Measurements from ENCODE around the gene HLA-DMA.
A peak's percentile ranks its signal among the peaks of the same experiment; 100 is the strongest.

The HLA-DMA gene

GRCh38 chr6:32932132-32932868, 20.6 kb downstream of the HLA-DMA start:
- DNase-seq: no peak

- no peak for DNase-seq
Measured at GRCh38 chr6:32931211-32931610, 21.7 kb downstream of the HLA-DMA start.

GRCh38 chr6:32922083-32922482, 30.8 kb downstream of the HLA-DMA start:
- no peak for DNase-seq

- peak in 1 of 2 donors; percentile 54 for DNase-seq
Measured at GRCh38 chr6:32920715-32921114, 32.2 kb downstream of the HLA-DMA start.

DNA sequence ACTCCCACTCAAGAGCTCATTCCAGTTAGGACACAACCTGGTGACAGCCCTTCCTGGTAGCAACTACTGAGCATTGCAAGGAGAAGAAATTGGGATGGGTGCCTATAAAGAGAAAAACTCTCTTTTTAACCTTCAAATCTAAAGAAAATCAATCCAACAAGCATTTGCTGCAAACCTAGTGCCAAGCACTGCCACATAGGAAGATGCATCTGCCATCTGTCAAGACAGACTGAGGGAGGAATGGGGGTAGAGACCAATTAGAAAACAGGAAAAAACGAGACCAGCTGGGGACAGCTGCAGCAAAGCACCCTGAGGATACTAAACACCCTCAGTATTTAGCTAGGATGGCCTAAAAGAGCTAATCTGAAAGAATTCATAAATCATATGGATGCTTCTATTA, 39.9 kb downstream of the HLA-DMA start:
- no peak for DNase-seq

GRCh38 chr6:32908897-32909296, 44.0 kb downstream of the HLA-DMA start:
- no peak for DNase-seq

- no peak for DNase-seq
Measured at GRCh38 chr6:32906539-32906938, 46.4 kb downstream of the HLA-DMA start.

DNA sequence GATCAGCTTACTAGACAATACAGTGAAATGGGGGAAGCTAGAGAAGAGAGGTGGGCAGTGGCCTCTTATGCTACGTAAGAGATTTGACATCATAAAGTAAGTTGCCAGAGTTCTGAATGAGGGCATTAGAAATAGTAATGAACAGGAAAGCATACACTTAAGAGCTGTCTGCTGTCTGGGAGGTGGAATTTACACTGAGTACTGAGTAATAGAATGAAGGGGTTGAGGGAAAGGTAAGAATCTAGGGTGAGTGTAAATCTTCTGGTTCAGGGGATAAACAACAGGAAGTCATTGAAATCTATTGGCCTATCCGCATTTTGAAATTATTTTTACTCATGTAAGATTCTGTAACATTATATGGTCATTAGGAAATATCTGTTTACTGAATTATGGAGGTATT, 47.8 kb downstream of the HLA-DMA start:
- no peak for DNase-seq

DNA sequence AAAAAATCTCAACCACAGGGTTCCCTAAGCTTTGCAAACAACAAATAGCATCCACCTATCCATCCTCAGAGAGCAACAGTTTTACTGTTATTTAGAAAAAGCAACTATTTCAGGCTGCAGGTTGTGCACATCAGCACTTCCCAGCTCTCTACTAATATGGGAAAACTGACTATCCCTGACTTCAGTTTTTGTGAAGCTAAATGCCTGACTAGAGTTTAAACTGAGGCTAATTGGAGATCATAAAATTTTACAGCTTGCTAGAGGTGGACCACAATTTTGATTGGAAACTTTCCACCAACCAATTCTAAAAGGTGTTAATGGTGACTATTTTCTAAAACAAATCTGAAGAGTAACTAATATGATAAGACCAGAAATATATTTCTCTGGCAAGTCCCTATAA, 48.9 kb downstream of the HLA-DMA start:
- DNase-seq: no peak

All from inflammatory macrophage (primary cell).